ENCODE data around the gene ZNF57.

The ZNF57 gene

GRCh38 chr19:2964874-2965273 is 64.1 kb downstream of the ZNF57 start:
- H3K4me1 ChIP-seq (ENCODE audit: control insufficient read depth, low read length) = peaks cover 62% of the 10 kb centered on the region
- no peaks in the 10 kb centered on the region for H3K79me2 ChIP-seq (ENCODE audit: control insufficient read depth, low read length)
- no peak overlapping the region for H3K4me3 ChIP-seq (ENCODE audit: low read length)
- H3K9me3 ChIP-seq (ENCODE audit: control insufficient read depth, insufficient read depth, low read length) = no peaks in the 10 kb centered on the region
- no peaks in the 10 kb centered on the region for H3K9me2 ChIP-seq (replicated peaks; ENCODE audit: control insufficient read depth, low read length)
- no peak overlapping the region for H3K4me2 ChIP-seq (ENCODE audit: low read length)
- H3F3A ChIP-seq (ENCODE audit: control insufficient read depth, insufficient read depth) = peaks cover 23% of the 10 kb centered on the region
- no peaks in the 10 kb centered on the region for H4K20me1 ChIP-seq (ENCODE audit: control insufficient read depth, insufficient read depth, low read depth, low read length)
- no peaks in the 10 kb centered on the region for H3K27me3 ChIP-seq (ENCODE audit: control insufficient read depth, low read length)
- no peak overlapping the region for H3K27ac ChIP-seq (ENCODE audit: low read depth, low read length)
- no peak for TF ChIP-seq EZH2phosphoT487 (IDR thresholded peaks at IDR 0.05; ENCODE audit: borderline replicate concordance, low read length)
- no peak for TF ChIP-seq CTCF (IDR thresholded peaks at IDR 0.05; ENCODE audit: low read depth, low read length, poor library complexity, severe bottlenecking)
- no peaks in the 10 kb centered on the region for H3K36me3 ChIP-seq (ENCODE audit: control insufficient read depth, low read length)

DNA sequence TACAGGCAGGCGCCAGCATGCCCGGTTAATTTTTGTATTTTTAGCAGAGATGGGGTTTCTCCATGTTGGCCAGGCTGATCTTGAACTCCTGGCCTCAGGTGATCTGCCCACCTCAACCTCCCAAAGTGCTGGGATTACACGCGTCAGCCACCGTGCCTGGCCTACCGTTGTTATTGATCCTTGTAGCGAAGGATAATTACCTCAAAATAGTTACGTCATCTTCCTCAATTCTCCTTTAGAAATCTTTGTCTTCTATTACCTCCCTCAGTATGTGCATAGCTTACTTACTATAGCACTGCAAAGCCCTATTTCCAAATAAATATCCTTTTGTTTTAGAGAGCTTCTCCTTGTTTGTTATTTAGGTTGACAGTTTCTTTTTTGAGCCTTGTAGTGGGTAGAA is 67.2 kb downstream of the ZNF57 start:
- no peaks in the 10 kb centered on the region for H3K9me2 ChIP-seq (replicated peaks; ENCODE audit: control insufficient read depth, low read length)
- H3K36me3 ChIP-seq (ENCODE audit: control insufficient read depth, low read length) = no peaks in the 10 kb centered on the region
- TF ChIP-seq CTCF (IDR thresholded peaks at IDR 0.05; ENCODE audit: low read depth, low read length, poor library complexity, severe bottlenecking) (no peak), EZH2phosphoT487 (IDR thresholded peaks at IDR 0.05; ENCODE audit: borderline replicate concordance, low read length) (no peak)
- peak overlapping the region; percentile 76 for H3K4me2 ChIP-seq (ENCODE audit: low read length)
- peaks cover 23% of the 10 kb centered on the region for H3F3A ChIP-seq (ENCODE audit: control insufficient read depth, insufficient read depth)
- peak overlapping the region; percentile 95 for H3K27ac ChIP-seq (ENCODE audit: low read depth, low read length)
- peak overlapping the region; percentile 7 for H3K4me3 ChIP-seq (ENCODE audit: low read length)
- H3K4me1 ChIP-seq (ENCODE audit: control insufficient read depth, low read length) = peaks cover 78% of the 10 kb centered on the region
- H3K27me3 ChIP-seq (ENCODE audit: control insufficient read depth, low read length) = no peaks in the 10 kb centered on the region
- no peaks in the 10 kb centered on the region for H3K9me3 ChIP-seq (ENCODE audit: control insufficient read depth, insufficient read depth, low read length)
- H4K20me1 ChIP-seq (ENCODE audit: control insufficient read depth, insufficient read depth, low read depth, low read length) = no peaks in the 10 kb centered on the region
- no peaks in the 10 kb centered on the region for H3K79me2 ChIP-seq (ENCODE audit: control insufficient read depth, low read length)
